Measurements from ENCODE around the gene NUBPL. TPM values are rescaled to one million over a fixed set of nuclear protein-coding genes. Genes with fewer than 3 reads are reported as not detected.
"Not testable (repeated sequence)": the region's sequence is repeated elsewhere in the genome, so short reads cannot be mapped to it uniquely, and the experiment has no call there.

NUBPL gene
- total RNA-seq, 6 donors from 2014 or later, result 3.2 to 15.2 (median 8.2) TPM

DNA sequence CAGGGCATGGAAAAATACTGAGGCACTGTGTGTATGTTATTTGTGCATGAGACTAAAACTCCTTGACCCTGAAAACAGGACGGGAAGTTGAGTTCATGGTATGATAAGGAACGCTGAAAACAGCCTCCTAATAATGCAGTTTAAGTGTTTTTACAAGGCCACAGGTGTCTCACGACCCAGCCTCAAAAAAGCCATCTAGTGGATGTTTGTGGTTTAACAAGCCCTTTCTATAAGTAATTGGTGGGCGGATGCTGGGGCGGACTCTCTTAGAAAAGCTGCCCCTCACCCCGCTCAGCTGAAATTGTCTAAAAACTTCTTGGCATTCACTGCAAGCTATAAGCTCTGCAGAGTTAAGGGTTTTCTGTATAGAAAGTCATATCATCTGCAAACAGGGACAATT, 184.5 kb downstream of the NUBPL start:
- Histone ChIP-seq H3K9me3 (peaks cover 22 to 38% (median 27%) of the 10 kb centered on the region in 4 donors), H3K4me1 (no peaks in the 10 kb centered on the region), H3K4me3 (no peak overlapping the region), H3K36me3 (no peaks in the 10 kb centered on the region), H3K27me3 (no peaks in the 10 kb centered on the region), H3K27ac (no peak overlapping the region)
- TF ChIP-seq POLR2AphosphoS5 (IDR thresholded peaks at IDR 0.05) (no peak), POLR2A (IDR thresholded peaks at IDR 0.05) (no peak), EP300 (IDR thresholded peaks at IDR 0.05) (no peak)
- TF ChIP-seq, protein P1, sequence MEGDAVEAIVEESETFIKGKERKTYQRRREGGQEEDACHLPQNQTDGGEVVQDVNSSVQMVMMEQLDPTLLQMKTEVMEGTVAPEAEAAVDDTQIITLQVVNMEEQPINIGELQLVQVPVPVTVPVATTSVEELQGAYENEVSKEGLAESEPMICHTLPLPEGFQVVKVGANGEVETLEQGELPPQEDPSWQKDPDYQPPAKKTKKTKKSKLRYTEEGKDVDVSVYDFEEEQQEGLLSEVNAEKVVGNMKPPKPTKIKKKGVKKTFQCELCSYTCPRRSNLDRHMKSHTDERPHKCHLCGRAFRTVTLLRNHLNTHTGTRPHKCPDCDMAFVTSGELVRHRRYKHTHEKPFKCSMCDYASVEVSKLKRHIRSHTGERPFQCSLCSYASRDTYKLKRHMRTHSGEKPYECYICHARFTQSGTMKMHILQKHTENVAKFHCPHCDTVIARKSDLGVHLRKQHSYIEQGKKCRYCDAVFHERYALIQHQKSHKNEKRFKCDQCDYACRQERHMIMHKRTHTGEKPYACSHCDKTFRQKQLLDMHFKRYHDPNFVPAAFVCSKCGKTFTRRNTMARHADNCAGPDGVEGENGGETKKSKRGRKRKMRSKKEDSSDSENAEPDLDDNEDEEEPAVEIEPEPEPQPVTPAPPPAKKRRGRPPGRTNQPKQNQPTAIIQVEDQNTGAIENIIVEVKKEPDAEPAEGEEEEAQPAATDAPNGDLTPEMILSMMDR (IDR thresholded peaks at IDR 0.05), result no peak
- no peak for ATAC-seq (ENCODE audit: low FRiP score in 2 of 2)
- DNase-seq, result no peak
- WGBS, 2 donors, result 92 to 96% methylated on average over 6 of the region's 6 CpGs

DNA sequence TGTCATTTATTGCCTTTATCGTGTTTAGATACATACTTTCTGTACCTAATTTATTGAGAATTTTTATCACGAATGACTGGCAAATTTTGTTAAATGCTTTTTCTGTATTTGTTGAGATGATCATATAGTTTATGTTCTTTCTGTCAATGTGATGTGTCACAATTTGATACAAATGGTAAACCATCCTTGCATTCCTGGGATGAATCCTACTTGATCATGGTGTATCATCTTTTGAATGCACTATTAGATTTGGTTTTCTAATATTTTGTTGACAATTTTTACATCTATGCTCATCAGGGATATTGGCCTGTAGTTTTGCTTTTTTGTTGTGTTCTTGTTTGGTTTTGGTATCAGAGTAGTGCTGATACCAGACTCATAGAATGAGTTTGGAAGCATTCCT, 185.1 kb downstream of the NUBPL start:
- no peak for ATAC-seq (ENCODE audit: low FRiP score in 2 of 2)
- no peak overlapping the region for H3K27ac ChIP-seq
- no peaks in the 10 kb centered on the region for H3K4me1 ChIP-seq
- no peak overlapping the region for H3K4me3 ChIP-seq
- peaks cover 22 to 38% (median 27%) of the 10 kb centered on the region in 4 donors for H3K9me3 ChIP-seq
- DNase-seq, result no peak
- WGBS, 2 donors, result 92 to 94% methylated on average over 2 of the region's 2 CpGs
- TF ChIP-seq POLR2AphosphoS5 (IDR thresholded peaks at IDR 0.05) (no peak), EP300 (IDR thresholded peaks at IDR 0.05) (no peak), POLR2A (IDR thresholded peaks at IDR 0.05) (no peak)
- TF ChIP-seq, protein P1 (IDR thresholded peaks at IDR 0.05), result no peak
- no peaks in the 10 kb centered on the region for H3K36me3 ChIP-seq
- H3K27me3 ChIP-seq, result no peaks in the 10 kb centered on the region

DNA sequence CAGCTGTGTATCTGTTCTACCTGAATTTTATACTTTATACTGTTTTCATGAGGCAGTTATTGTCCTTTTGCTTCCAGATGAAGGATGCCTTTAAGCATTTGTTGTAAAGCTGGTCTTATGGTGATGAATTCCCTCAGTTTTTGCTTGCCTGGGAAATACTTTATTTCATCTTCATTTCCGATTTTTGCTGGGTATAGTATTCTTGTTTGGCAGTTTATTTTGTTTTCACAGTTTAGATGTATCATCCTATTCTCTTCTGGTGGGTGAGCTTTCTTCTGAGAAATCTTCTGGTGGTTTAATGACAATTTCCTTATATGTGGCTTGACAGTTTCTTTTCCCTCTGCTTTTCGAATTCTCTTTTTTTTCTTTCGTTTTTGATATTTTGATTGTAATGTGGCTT, 188.1 kb downstream of the NUBPL start:
- Histone ChIP-seq H3K27ac (no peak overlapping the region), H3K27me3 (no peaks in the 10 kb centered on the region), H3K4me3 (no peak overlapping the region), H3K4me1 (no peaks in the 10 kb centered on the region), H3K9me3 (peaks cover 22 to 38% (median 27%) of the 10 kb centered on the region in 4 donors), H3K36me3 (no peaks in the 10 kb centered on the region)
- TF ChIP-seq, protein P1 (IDR thresholded peaks at IDR 0.05), result no peak
- no peak for TF ChIP-seq POLR2AphosphoS5 (IDR thresholded peaks at IDR 0.05)
- no peak for TF ChIP-seq EP300 (IDR thresholded peaks at IDR 0.05)
- TF ChIP-seq POLR2A (IDR thresholded peaks at IDR 0.05), result no peak
- ATAC-seq (ENCODE audit: low FRiP score in 2 of 2) (no peak), DNase-seq (no peak)
- WGBS, 2 donors, result 93 to 98% methylated on average over 3 of the region's 3 CpGs

DNA sequence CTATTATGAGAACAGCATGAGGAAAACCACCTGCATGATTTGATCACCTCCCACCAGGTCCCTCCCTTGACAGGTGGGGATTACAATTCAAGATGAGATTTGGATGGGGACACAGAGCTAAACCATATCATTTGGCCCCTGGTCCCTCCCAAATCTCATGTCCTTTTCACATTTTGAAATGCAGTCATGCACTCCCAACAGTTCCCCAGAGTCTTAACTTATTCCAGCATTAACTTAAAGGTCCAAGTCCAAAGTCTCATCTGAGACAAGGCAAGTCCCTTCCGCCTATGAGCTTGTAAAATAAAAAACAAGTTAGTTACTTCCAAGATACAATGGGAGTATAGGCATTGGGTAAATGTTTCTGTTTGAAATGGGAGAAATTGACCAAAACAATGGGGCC, 189.8 kb downstream of the NUBPL start:
- WGBS, 2 donors, result 94 to 96% methylated on average over 1 of the region's 1 CpG

DNA sequence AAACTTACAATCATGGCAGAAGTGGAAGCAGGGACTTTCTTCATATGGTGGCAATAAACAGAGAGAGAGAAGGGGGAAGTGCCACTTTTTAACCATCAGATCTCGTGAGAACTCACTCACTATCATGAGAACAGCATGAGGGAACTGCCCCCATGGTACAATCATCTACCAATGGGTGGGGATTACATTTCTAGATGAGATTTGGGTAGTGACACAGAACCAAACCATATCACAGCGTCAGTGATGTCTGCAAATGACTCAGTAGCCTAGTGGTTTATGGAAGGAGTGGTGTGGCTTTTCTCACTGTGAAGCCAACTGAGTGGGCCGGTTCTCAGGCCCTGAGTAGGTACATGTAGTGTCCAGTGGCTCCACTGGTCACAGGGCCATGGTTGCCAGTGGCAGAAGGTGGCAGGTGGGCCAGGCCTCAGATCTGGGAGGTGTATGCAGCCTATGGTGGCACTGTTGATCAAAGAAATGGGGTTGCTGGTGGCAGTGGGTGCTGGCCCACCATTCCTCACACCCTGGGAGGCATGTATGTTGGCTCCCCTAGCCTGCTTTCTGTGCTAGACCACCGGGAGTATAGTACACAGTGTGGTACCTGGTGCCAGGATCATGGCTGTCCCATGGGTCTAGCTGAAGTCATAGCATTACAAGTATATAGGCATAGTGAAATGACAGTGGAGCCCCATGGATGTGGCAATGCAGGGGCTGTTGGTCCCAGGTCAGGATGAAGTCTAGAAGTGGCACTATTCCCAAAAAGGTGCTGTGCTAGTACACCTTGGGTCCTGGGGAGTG, 191.9 kb downstream of the NUBPL start:
- 93 to 96% methylated on average over 4 of the region's 4 CpGs for WGBS, 2 donors
- peak in 1 of 2 donors; percentile 65 for ATAC-seq (ENCODE audit: low FRiP score in 2 of 2)
- Histone ChIP-seq H3K27me3 (no peaks in the 10 kb centered on the region), H3K27ac (no peak overlapping the region), H3K4me1 (no peaks in the 10 kb centered on the region), H3K9me3 (peaks cover 8 to 13% (median 11%) of the 10 kb centered on the region in 4 donors), H3K4me3 (no peak overlapping the region), H3K36me3 (no peaks in the 10 kb centered on the region)
- DNase-seq, result no peak
- TF ChIP-seq EP300 (IDR thresholded peaks at IDR 0.05) (no peak), POLR2A (IDR thresholded peaks at IDR 0.05) (no peak), POLR2AphosphoS5 (IDR thresholded peaks at IDR 0.05) (no peak)
- TF ChIP-seq, protein P1 (IDR thresholded peaks at IDR 0.05), result no peak

More for the DNA sequence above, 189.8 kb downstream of the NUBPL start:
- not testable (repeated sequence) for H3K4me1 ChIP-seq; H3K27me3 ChIP-seq; H3K27ac ChIP-seq; ATAC-seq (ENCODE audit: low FRiP score in 2 of 2); DNase-seq; H3K36me3 ChIP-seq; H3K4me3 ChIP-seq
- H3K9me3 ChIP-seq, result peaks cover 20 to 30% (median 21%) of the 10 kb centered on the region in 4 donors
